Ishikawa (cell line): ENCODE measurements around the gene TRIM54.

Experiments
- EP300 ChIP-seq: IDR thresholded peaks from 2 replicates; pipeline ENCODE4 v1.6.1; 2012; ENCODE audit warnings: borderline replicate concordance
- TAF1 ChIP-seq: IDR thresholded peaks from 2 replicates; pipeline ENCODE4 v1.6.1; 2012; ENCODE audit warnings: low read depth, mild to moderate bottlenecking

DNA sequence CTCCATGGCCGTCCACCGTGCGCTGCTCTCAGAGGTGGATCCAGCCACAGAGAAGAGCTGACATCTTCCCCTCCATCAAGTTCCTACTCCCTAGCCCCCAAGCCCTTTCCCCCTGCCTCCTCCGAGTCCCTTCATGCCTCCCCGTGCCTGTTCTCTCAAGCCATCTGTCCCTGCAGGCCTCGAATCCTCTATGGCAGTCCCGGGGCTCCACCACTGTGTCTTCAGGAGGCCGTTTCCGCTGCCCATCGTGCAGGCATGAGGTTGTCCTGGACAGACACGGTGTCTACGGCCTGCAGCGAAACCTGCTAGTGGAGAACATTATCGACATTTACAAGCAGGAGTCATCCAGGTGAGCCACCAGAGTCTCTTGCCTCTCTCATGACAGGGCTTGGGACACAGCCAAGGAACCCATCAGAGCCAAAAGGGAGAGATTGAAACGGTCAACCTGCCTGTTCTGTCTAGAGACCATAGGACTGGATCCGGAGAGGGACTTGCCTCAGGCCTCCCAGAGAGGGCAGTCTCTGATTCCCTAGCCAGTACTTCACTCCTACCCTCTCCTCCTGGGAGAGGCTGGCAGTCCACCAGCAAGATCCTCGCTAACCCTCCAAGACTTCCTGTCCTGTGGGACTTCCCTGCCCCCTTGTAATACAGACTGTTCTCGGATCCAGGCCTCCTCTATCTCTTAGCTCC lies 16.3 kb downstream of the TRIM54 start:
- TF ChIP-seq EP300 = no peak
- TF ChIP-seq TAF1 = no peak
